Mesenchymal stem cell (in vitro differentiated cells and primary cell): Measurements from ENCODE around the gene KCNN4.
A peak's percentile ranks its signal among the peaks of the same experiment; 100 is the strongest.
"Not testable (repeated sequence)": the region's sequence is repeated elsewhere in the genome, so short reads cannot be mapped to it uniquely, and the experiment has no call there.

Source experiments
- DNase-seq: peaks from one replicate; pipeline ENCODE4 v3.0.0-alpha.2; 2013
- H2AFZ ChIP-seq: one replicate; pipeline ENCODE4 v1.6.1; 2013; ENCODE audit warnings: low read depth, mild to moderate bottlenecking, control low read depth, inconsistent platforms, low read length, moderate library complexity
- H2AK5ac ChIP-seq: 2 replicates; pipeline ENCODE4 v1.6.1; 2013; ENCODE audit warnings: low read length, moderate library complexity, mild to moderate bottlenecking, inconsistent platforms; ENCODE audit not compliant: severe bottlenecking
- H2BK120ac ChIP-seq: one replicate; pipeline ENCODE4 v1.6.1; 2013; ENCODE audit warnings: low read depth, mild to moderate bottlenecking, inconsistent platforms, low read length, moderate library complexity
- H2BK12ac ChIP-seq, 2 experiments: one replicate each; pipeline ENCODE4 v1.6.1; 2013; ENCODE audit warnings: inconsistent platforms in 2 of 2, low read length in 2 of 2, mild to moderate bottlenecking in 2 of 2, moderate library complexity in 2 of 2, control low read depth in 1 of 2
- H2BK15ac ChIP-seq: one replicate; pipeline ENCODE4 v1.6.1; 2013; ENCODE audit warnings: mild to moderate bottlenecking, low read depth, inconsistent platforms; ENCODE audit not compliant: poor library complexity, severe bottlenecking
- H2BK5ac ChIP-seq: 2 replicates; pipeline ENCODE4 v1.6.1; 2013; ENCODE audit warnings: low read depth, mild to moderate bottlenecking, low read length, control low read depth, inconsistent platforms; ENCODE audit not compliant: poor library complexity, severe bottlenecking
- H3K14ac ChIP-seq, 2 experiments: one replicate each; pipeline ENCODE4 v1.6.1; 2013; ENCODE audit warnings: inconsistent platforms in 2 of 2, low read length in 2 of 2, control low read depth in 1 of 2, mild to moderate bottlenecking in 1 of 2, moderate library complexity in 1 of 2
- H3K18ac ChIP-seq, 2 experiments: one replicate each; pipeline ENCODE4 v1.6.1; 2013; ENCODE audit warnings: inconsistent platforms in 2 of 2, low read length in 2 of 2, control low read depth in 1 of 2, low read depth in 1 of 2, mild to moderate bottlenecking in 1 of 2
- H3K23ac ChIP-seq, 2 experiments: one replicate each; pipeline ENCODE4 v1.6.1; 2013; ENCODE audit warnings: inconsistent platforms in 2 of 2, low read length in 2 of 2, mild to moderate bottlenecking in 2 of 2, moderate library complexity in 2 of 2, control low read depth in 1 of 2
- H3K27ac ChIP-seq: 2 replicates; pipeline ENCODE4 v1.5.1; 2013; ENCODE audit warnings: mild to moderate bottlenecking, moderate library complexity, low read length, control low read depth, inconsistent platforms; ENCODE audit not compliant: poor library complexity, severe bottlenecking
- H3K27me3 ChIP-seq, 2 experiments: 2 replicates each; pipeline versions ENCODE4 v1.6.1 to v1.7.0; 2013; ENCODE audit warnings: low read length in 2 of 2, mild to moderate bottlenecking in 2 of 2, moderate library complexity in 2 of 2, control low read depth in 1 of 2, inconsistent platforms in 1 of 2; ENCODE audit not compliant: control insufficient read depth in 1 of 2, insufficient read depth in 1 of 2
- H3K36me3 ChIP-seq, 2 experiments: 2 replicates each; pipeline versions ENCODE4 v1.6.1 to v1.7.0; 2013; ENCODE audit warnings: low read length in 2 of 2, control low read depth in 1 of 2, inconsistent platforms in 1 of 2, low read depth in 1 of 2, mild to moderate bottlenecking in 1 of 2; ENCODE audit not compliant: insufficient read depth in 2 of 2, control insufficient read depth in 1 of 2
- H3K4ac ChIP-seq, 2 experiments: one replicate each; pipeline ENCODE4 v1.6.1; 2013; ENCODE audit warnings: inconsistent platforms in 2 of 2, low read length in 2 of 2, mild to moderate bottlenecking in 2 of 2, moderate library complexity in 2 of 2, control low read depth in 1 of 2, low read depth in 1 of 2
- H3K4me1 ChIP-seq: 2 replicates; pipeline ENCODE4 v1.6.1; 2013; ENCODE audit warnings: low read depth, low read length, control low read depth; ENCODE audit not compliant: control insufficient read depth, insufficient read depth
- H3K4me2 ChIP-seq: 2 replicates; pipeline ENCODE4 v1.6.1; 2013; ENCODE audit warnings: low read length, mild to moderate bottlenecking, inconsistent platforms; ENCODE audit not compliant: poor library complexity, severe bottlenecking
- H3K4me3 ChIP-seq, 2 experiments: 2 replicates each; pipeline versions ENCODE4 v1.5.1 to v1.7.0; 2013; ENCODE audit warnings: low read length in 2 of 2, mild to moderate bottlenecking in 2 of 2, control low read depth in 1 of 2, low read depth in 1 of 2; ENCODE audit not compliant: insufficient read depth in 1 of 2
- H3K79me1 ChIP-seq: replicated peaks from 2 replicates; pipeline ENCODE4 v1.6.1; 2013; ENCODE audit warnings: mild to moderate bottlenecking, control low read depth, low read length, inconsistent platforms; ENCODE audit not compliant: poor library complexity, severe bottlenecking
- H3K9ac ChIP-seq: 2 replicates; pipeline ENCODE4 v1.7.0; 2013; ENCODE audit warnings: mild to moderate bottlenecking, low read length, moderate library complexity
- H3K9me3 ChIP-seq: 2 replicates; pipeline ENCODE4 v1.7.0; 2013; ENCODE audit warnings: mild to moderate bottlenecking, low read length; ENCODE audit not compliant: control insufficient read depth
- H4K8ac ChIP-seq: one replicate; pipeline ENCODE4 v1.6.1; 2013; ENCODE audit warnings: inconsistent platforms, mild to moderate bottlenecking, low read length, moderate library complexity
- H4K91ac ChIP-seq: one replicate; pipeline ENCODE4 v1.6.1; 2013; ENCODE audit warnings: mild to moderate bottlenecking, low read length, inconsistent platforms
- WGBS: methylation state at CpG from one replicate; pipeline ENCODE4 v1.1.7; 2013; ENCODE audit warnings: mixed read lengths; 5-methylcytosine and 5-hydroxymethylcytosine counted together

Gene KCNN4

DNA sequence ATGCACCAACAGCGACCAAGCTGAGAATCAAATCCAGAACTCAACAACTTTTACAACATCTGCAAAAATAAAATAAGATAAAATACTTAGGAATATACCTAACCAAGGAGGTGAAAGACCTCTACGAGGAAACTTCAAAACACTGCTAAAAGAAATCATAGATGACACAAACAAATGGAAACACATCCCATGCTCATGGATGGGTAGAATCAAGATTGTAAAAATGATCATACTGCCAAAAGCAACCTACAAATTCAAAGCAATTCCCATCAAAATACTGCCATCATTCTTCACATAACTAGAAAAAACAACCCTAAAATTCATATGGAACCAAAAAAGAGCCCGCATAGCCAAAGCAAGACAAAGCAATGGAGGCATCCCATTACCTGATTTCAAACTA lies 43.1 kb upstream of the KCNN4 start:
- not testable (repeated sequence) for H3K27ac ChIP-seq, H2AFZ ChIP-seq, H4K8ac ChIP-seq, H3K23ac ChIP-seq, H3K14ac ChIP-seq, H3K9me3 ChIP-seq, H3K18ac ChIP-seq, H3K4me1 ChIP-seq, H3K36me3 ChIP-seq, H2BK120ac ChIP-seq, H2BK5ac ChIP-seq, H2BK12ac ChIP-seq, H2AK5ac ChIP-seq, H4K91ac ChIP-seq, DNase-seq, H3K4ac ChIP-seq, H3K4me2 ChIP-seq, H2BK15ac ChIP-seq, H3K4me3 ChIP-seq, H3K9ac ChIP-seq
- peaks cover 12% of the 10 kb centered on the region for H3K79me1 ChIP-seq
- H3K27me3 ChIP-seq = peaks cover 13 to 16% of the 10 kb centered on the region in 2 experiments
- WGBS = 69% methylated on average over 2 of the region's 3 CpGs

DNA sequence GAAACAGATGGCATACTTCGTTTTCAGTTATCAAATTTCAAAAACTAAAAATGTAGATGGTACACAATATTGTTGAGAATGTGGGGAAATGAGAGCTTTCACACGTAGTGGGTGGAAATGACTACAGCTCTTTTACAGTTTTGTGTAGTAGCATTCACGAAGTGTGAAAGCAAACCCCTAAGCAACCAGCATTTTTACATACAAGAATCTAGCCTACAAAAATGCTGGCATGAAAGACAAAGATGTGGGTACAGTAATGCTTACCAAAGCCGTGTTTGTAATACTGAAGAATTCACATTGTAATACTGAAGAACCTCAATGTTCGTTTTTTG lies 40.1 kb upstream of the KCNN4 start:
- no peak overlapping the region for H2BK120ac ChIP-seq
- H3K79me1 ChIP-seq = no peaks in the 10 kb centered on the region
- H4K91ac ChIP-seq = no peak overlapping the region
- H3K23ac ChIP-seq = no peak overlapping the region
- 20% methylated on average over 1 of the region's 5 CpGs for WGBS
- H4K8ac ChIP-seq = no peak overlapping the region
- H2AK5ac ChIP-seq = no peak overlapping the region
- no peak overlapping the region for H3K18ac ChIP-seq
- no peak for DNase-seq
- no peak overlapping the region for H3K4ac ChIP-seq
- H3K4me1 ChIP-seq = peaks cover 5% of the 10 kb centered on the region
- no peak overlapping the region for H3K27ac ChIP-seq
- no peaks in the 10 kb centered on the region for H3K36me3 ChIP-seq
- H3K4me2 ChIP-seq = peak overlapping the region; percentile 1
- H3K27me3 ChIP-seq = peaks cover 16% of the 10 kb centered on the region in 2 experiments
- H3K4me3 ChIP-seq = peak overlapping the region in 1 of 2 experiments; percentile 79
- peaks cover 5% of the 10 kb centered on the region for H3K9me3 ChIP-seq
- H2AFZ ChIP-seq = no peak overlapping the region
- no peak overlapping the region for H2BK12ac ChIP-seq
- no peak overlapping the region for H2BK5ac ChIP-seq
- H2BK15ac ChIP-seq = no peak overlapping the region
- H3K9ac ChIP-seq = peak overlapping the region; percentile 20
- no peak overlapping the region for H3K14ac ChIP-seq

DNA sequence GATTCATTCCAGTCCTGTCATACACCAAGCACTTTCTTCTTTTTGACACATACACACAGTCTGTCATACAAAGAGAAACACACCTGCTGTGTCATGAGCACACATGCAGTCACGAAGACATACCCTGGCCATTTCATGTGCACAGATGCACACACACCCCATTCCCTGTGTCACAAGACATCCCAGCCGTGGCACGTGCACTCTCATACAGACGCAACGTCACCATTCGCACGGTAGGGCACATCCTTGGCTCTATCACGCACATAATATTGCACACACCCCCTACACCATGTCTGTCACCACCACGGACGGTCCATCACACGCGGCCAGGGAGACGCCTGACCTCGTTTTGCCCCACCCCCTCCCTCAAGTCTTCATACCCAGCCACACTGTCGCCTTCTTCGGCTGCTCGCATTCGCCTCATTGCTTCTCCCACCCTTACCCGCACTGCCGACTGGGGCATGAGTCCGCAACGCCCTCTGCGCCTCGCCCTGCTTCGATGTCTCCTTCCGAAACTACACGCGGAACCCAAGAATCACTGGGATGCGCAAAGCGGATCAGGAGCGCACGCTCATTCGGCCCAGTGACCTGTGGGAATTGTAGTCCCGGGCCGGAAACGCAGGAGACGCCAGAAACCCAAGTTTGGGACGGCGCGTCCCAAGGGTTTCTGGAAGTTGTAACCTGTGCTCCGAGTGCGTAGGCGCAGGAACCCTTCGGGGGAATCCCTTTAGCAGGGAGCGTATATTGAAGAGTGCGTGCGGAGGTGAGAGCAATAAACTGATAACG lies 39.5 kb upstream of the KCNN4 start:
- 43% methylated on average over 47 of the region's 48 CpGs for WGBS
- Histone ChIP-seq H3K23ac (no peak overlapping the region), H3K18ac (peak overlapping the region; percentile 25 to 54), H3K9me3 (peaks cover 5% of the 10 kb centered on the region), H3K27me3 (peaks cover 16% of the 10 kb centered on the region in 2 experiments), H4K91ac (peak overlapping the region; percentile 83), H3K27ac (no peak overlapping the region), H3K4me2 (peak overlapping the region; percentile 1), H2AFZ (peak overlapping the region; percentile 21), H2BK12ac (peak overlapping the region in 1 of 2 experiments; percentile 66), H2BK120ac (no peak overlapping the region), H2BK5ac (no peak overlapping the region), H3K14ac (peak overlapping the region in 1 of 2 experiments; percentile 2), H3K4me3 (peak overlapping the region in 1 of 2 experiments; percentile 79), H2BK15ac (no peak overlapping the region), H4K8ac (peak overlapping the region; percentile 45), H3K79me1 (no peaks in the 10 kb centered on the region), H2AK5ac (no peak overlapping the region), H3K36me3 (no peaks in the 10 kb centered on the region), H3K4me1 (peaks cover 5% of the 10 kb centered on the region), H3K4ac (no peak overlapping the region), H3K9ac (peak overlapping the region; percentile 20)
- DNase-seq = no peak

DNA sequence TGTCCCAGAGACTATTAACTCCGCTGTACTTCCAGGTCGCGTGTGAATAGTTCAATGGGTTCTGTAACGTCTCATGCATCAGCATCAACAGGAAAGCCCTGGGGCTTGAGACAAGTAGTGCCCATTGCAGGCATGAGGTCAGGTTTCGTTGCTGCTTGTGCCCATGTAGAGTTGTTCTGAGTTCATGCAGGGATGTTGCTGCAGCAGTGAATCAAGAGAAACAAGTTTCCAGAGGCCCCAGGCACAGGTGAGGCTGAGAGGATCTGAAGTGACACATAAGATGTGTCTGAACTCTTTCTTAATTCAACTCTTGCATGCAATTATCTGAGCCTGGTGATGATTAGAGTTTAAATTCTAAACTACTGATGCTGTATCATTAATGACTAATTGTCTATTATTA lies 37.7 kb upstream of the KCNN4 start:
- H3K4me3 ChIP-seq = no peak overlapping the region
- H3K27me3 ChIP-seq = peaks cover 22 to 24% of the 10 kb centered on the region in 2 experiments
- H2AK5ac ChIP-seq = no peak overlapping the region
- H3K23ac ChIP-seq = no peak overlapping the region
- H3K14ac ChIP-seq = no peak overlapping the region
- H3K79me1 ChIP-seq = no peaks in the 10 kb centered on the region
- 81% methylated on average over 5 of the region's 5 CpGs for WGBS
- no peak overlapping the region for H2AFZ ChIP-seq
- peaks cover 5% of the 10 kb centered on the region for H3K4me1 ChIP-seq
- no peak overlapping the region for H3K9ac ChIP-seq
- H2BK15ac ChIP-seq = no peak overlapping the region
- H2BK5ac ChIP-seq = no peak overlapping the region
- DNase-seq = no peak
- no peak overlapping the region for H2BK120ac ChIP-seq
- no peak overlapping the region for H3K4me2 ChIP-seq
- no peaks in the 10 kb centered on the region for H3K36me3 ChIP-seq
- H3K27ac ChIP-seq = no peak overlapping the region
- H3K9me3 ChIP-seq = peaks cover 5% of the 10 kb centered on the region
- no peak overlapping the region for H3K18ac ChIP-seq
- no peak overlapping the region for H4K91ac ChIP-seq
- no peak overlapping the region for H3K4ac ChIP-seq
- no peak overlapping the region for H4K8ac ChIP-seq
- no peak overlapping the region for H2BK12ac ChIP-seq
